HEK293 (cell line): ENCODE results near the gene ITPKB.

Source experiments
- FEZF1 ChIP-seq: fragments of 450-650 bp; formaldehyde crosslinking; IDR thresholded peaks from 2 replicates; pipeline ENCODE4 v1.5.1; 2016; ENCODE audit warnings: missing biosample characterization, missing genetic modification characterization
- GFI1B ChIP-seq: fragments of 450-650 bp; formaldehyde crosslinking; IDR thresholded peaks from 2 replicates; pipeline ENCODE4 v1.5.1; 2016; ENCODE audit warnings: missing biosample characterization, missing genetic modification characterization
- GLIS1 ChIP-seq: fragments of 450-650 bp; formaldehyde crosslinking; IDR thresholded peaks from 2 replicates; pipeline ENCODE4 v1.5.1; 2016; ENCODE audit warnings: missing biosample characterization, missing genetic modification characterization
- HOXA7 ChIP-seq: sonication (generic); formaldehyde crosslinking; IDR thresholded peaks from 2 replicates; pipeline ENCODE4 v1.8.1; 2022; ENCODE audit warnings: missing genetic modification reagents, borderline replicate concordance
- HOXC10 ChIP-seq: sonication (generic); formaldehyde crosslinking; IDR thresholded peaks from 2 replicates; pipeline ENCODE4 v1.8.1; 2023; ENCODE audit warnings: mild to moderate bottlenecking, missing genetic modification reagents
- PRDM10 ChIP-seq: fragments of 450-650 bp; formaldehyde crosslinking; IDR thresholded peaks from 2 replicates; pipeline ENCODE4 v1.5.1; 2016; ENCODE audit warnings: missing biosample characterization, missing genetic modification characterization
- SETDB1 ChIP-seq: IDR thresholded peaks from one replicate; pipeline ENCODE4 v1.6.1; 2017; ENCODE audit warnings: mild to moderate bottlenecking, low read length, moderate library complexity, mixed read lengths; ENCODE audit not compliant: insufficient read length
- SP2 ChIP-seq: fragments of 450-650 bp; formaldehyde crosslinking; IDR thresholded peaks from 2 replicates; pipeline ENCODE4 v1.5.1; 2016; ENCODE audit warnings: missing biosample characterization, missing genetic modification characterization
- ZBTB10 ChIP-seq: fragments of 450-650 bp; formaldehyde crosslinking; IDR thresholded peaks from 2 replicates; pipeline ENCODE4 v1.5.1; 2016; ENCODE audit warnings: missing biosample characterization, missing genetic modification characterization
- ZBTB17 ChIP-seq: fragments of 450-650 bp; formaldehyde crosslinking; IDR thresholded peaks from 2 replicates; pipeline ENCODE4 v1.5.1; 2016; ENCODE audit warnings: missing biosample characterization, missing genetic modification characterization
- ZBTB7A ChIP-seq: fragments of 450-650 bp; formaldehyde crosslinking; IDR thresholded peaks from 2 replicates; pipeline ENCODE4 v1.5.1; 2016; ENCODE audit warnings: low read depth, missing biosample characterization, missing genetic modification characterization
- ZIC2 ChIP-seq: fragments of 450-650 bp; formaldehyde crosslinking; IDR thresholded peaks from 2 replicates; pipeline ENCODE4 v1.5.1; 2016; ENCODE audit warnings: missing biosample characterization, missing genetic modification characterization
- ZNF10 ChIP-seq: fragments of 450-650 bp; formaldehyde crosslinking; IDR thresholded peaks from 2 replicates; pipeline ENCODE4 v1.5.1; 2017; ENCODE audit warnings: missing biosample characterization, missing genetic modification characterization
- ZNF146 ChIP-seq: fragments of 450-650 bp; formaldehyde crosslinking; IDR thresholded peaks from 2 replicates; pipeline ENCODE4 v1.5.1; 2016; ENCODE audit warnings: missing biosample characterization, missing genetic modification characterization
- ZNF26 ChIP-seq: fragments of 450-650 bp; formaldehyde crosslinking; IDR thresholded peaks from 2 replicates; pipeline ENCODE4 v1.5.1; 2016; ENCODE audit warnings: missing biosample characterization, missing genetic modification characterization
- ZNF335 ChIP-seq: fragments of 450-650 bp; formaldehyde crosslinking; conservative IDR thresholded peaks from 2 replicates; pipeline ENCODE4 v1.5.1; 2016; ENCODE audit warnings: missing biosample characterization, missing genetic modification characterization
- ZNF341 ChIP-seq: fragments of 450-650 bp; formaldehyde crosslinking; IDR thresholded peaks from 2 replicates; pipeline ENCODE4; 2016; ENCODE audit warnings: low read depth, missing biosample characterization, missing genetic modification characterization
- ZNF350 ChIP-seq: fragments of 450-650 bp; formaldehyde crosslinking; IDR thresholded peaks from 2 replicates; pipeline ENCODE4 v1.5.0; 2017; ENCODE audit warnings: missing biosample characterization, mild to moderate bottlenecking, missing genetic modification characterization
- ZNF366 ChIP-seq: fragments of 450-650 bp; formaldehyde crosslinking; conservative IDR thresholded peaks from 2 replicates; pipeline ENCODE4 v1.5.1; 2016; ENCODE audit warnings: missing biosample characterization, missing genetic modification characterization
- ZNF404 ChIP-seq: fragments of 450-650 bp; formaldehyde crosslinking; IDR thresholded peaks from 2 replicates; pipeline ENCODE4 v1.5.1; 2017; ENCODE audit warnings: missing biosample characterization, missing genetic modification characterization
- ZNF423 ChIP-seq: fragments of 450-650 bp; formaldehyde crosslinking; IDR thresholded peaks from 2 replicates; pipeline ENCODE4 v1.5.1; 2016; ENCODE audit warnings: missing biosample characterization, missing genetic modification characterization
- ZNF449 ChIP-seq: fragments of 450-650 bp; formaldehyde crosslinking; IDR thresholded peaks from 2 replicates; pipeline ENCODE4 v1.5.1; 2017; ENCODE audit warnings: missing biosample characterization, mild to moderate bottlenecking, missing genetic modification characterization, moderate library complexity
- ZNF548 ChIP-seq: fragments of 450-650 bp; formaldehyde crosslinking; IDR thresholded peaks from 2 replicates; pipeline ENCODE4 v1.5.1; 2016; ENCODE audit warnings: missing biosample characterization, missing genetic modification characterization
- ZNF580 ChIP-seq: fragments of 450-650 bp; formaldehyde crosslinking; IDR thresholded peaks from 2 replicates; pipeline ENCODE4 v1.5.1; 2016; ENCODE audit warnings: missing biosample characterization, missing genetic modification characterization
- ZNF624 ChIP-seq: fragments of 450-650 bp; formaldehyde crosslinking; IDR thresholded peaks from 2 replicates; pipeline ENCODE4 v1.5.1; 2017; ENCODE audit warnings: missing biosample characterization, missing genetic modification characterization
- ZNF645 ChIP-seq: fragments of 450-650 bp; formaldehyde crosslinking; IDR thresholded peaks from 2 replicates; pipeline ENCODE4; 2016; ENCODE audit warnings: missing biosample characterization, missing genetic modification characterization
- ZNF791 ChIP-seq: fragments of 450-650 bp; formaldehyde crosslinking; IDR thresholded peaks from 2 replicates; pipeline ENCODE4 v1.5.1; 2016; ENCODE audit warnings: missing biosample characterization, missing genetic modification characterization
- ZNF830 ChIP-seq: fragments of 450-650 bp; IDR thresholded peaks from 2 replicates; pipeline ENCODE4 v1.5.0; 2018; ENCODE audit warnings: missing biosample characterization, missing genetic modification characterization, low read depth, mild to moderate bottlenecking, moderate library complexity
- ZSCAN30 ChIP-seq: fragments of 450-650 bp; IDR thresholded peaks from 2 replicates; pipeline ENCODE4 v1.5.1; 2018; ENCODE audit warnings: missing biosample characterization, mild to moderate bottlenecking, missing genetic modification characterization, moderate library complexity

Gene ITPKB

GRCh38 chr1:226762988-226763904 is 24.2 kb upstream of the ITPKB start (continued):
- TF ChIP-seq ZBTB10 (tag by site-specific recombination), result no peak
- no peak for TF ChIP-seq ZNF146 (tag by site-specific recombination)
- no peak for TF ChIP-seq ZNF580 (tag by site-specific recombination)
- no peak for TF ChIP-seq ZNF404 (tag by site-specific recombination)
- TF ChIP-seq ZBTB7A, result no peak
- TF ChIP-seq ZNF624 (tag by site-specific recombination), result no peak
- no peak for TF ChIP-seq ZNF830 (tag by site-specific recombination)
- no peak for TF ChIP-seq ZNF645
- TF ChIP-seq ZSCAN30, result no peak
- TF ChIP-seq PRDM10 (tag by site-specific recombination), result no peak
- 0 out of 2 replicates have a peak, but pooled peaks have one; percentile 7 for TF ChIP-seq ZNF366 (tag by site-specific recombination)
- no peak for TF ChIP-seq GLIS1 (tag by site-specific recombination)
- no peak for TF ChIP-seq ZIC2 (tag by site-specific recombination)
- TF ChIP-seq ZBTB17 (tag by site-specific recombination), result peak; percentile 43; the same call in 1 of the 2 replicates
- no peak for TF ChIP-seq ZNF791
- no peak for TF ChIP-seq ZNF350
- no peak for TF ChIP-seq GFI1B
- no peak for TF ChIP-seq ZNF26 (tag by site-specific recombination)
- TF ChIP-seq ZNF548 (tag by site-specific recombination), result no peak
- no peak for TF ChIP-seq HOXC10 (CRISPR knock-in tag)
- no peak for TF ChIP-seq FEZF1 (tag by site-specific recombination)
- peak; percentile 44; the same call in 1 of the 2 replicates for TF ChIP-seq ZNF335 (tag by site-specific recombination)
- TF ChIP-seq HOXA7 (CRISPR knock-in tag), result no peak
- no peak for TF ChIP-seq ZNF449 (tag by site-specific recombination)
- peak; percentile 30 for TF ChIP-seq SETDB1
- TF ChIP-seq ZNF10 (tag by site-specific recombination), result no peak
- TF ChIP-seq ZNF423 (tag by site-specific recombination), result no peak
- no peak for TF ChIP-seq SP2 (tag by site-specific recombination)
- no peak for TF ChIP-seq ZNF341 (tag by site-specific recombination)
